KMS-11 (cell line): ENCODE measurements around the gene TMC6.

Experiments
- H2AFZ ChIP-seq: fragments of 200-600 bp; sonication (generic); 2 replicates; pipeline ENCODE4 v1.6.1; 2016; ENCODE audit warnings: antibody characterized with exemption, mixed run types, low read depth
- H3K27ac ChIP-seq: fragments of 200-600 bp; sonication (generic); 2 replicates; pipeline ENCODE4 v1.6.1; 2016; ENCODE audit warnings: mild to moderate bottlenecking, mixed run types
- H3K27me3 ChIP-seq: fragments of 200-600 bp; sonication (generic); 2 replicates; pipeline ENCODE4 v1.6.1; 2017; ENCODE audit warnings: mild to moderate bottlenecking, low read depth, mixed run types, moderate library complexity; ENCODE audit not compliant: insufficient read depth
- H3K36me3 ChIP-seq: fragments of 200-600 bp; sonication (generic); 2 replicates; pipeline ENCODE4 v1.6.1; 2017; ENCODE audit warnings: mild to moderate bottlenecking, mixed run types; ENCODE audit not compliant: insufficient read depth
- H3K4me1 ChIP-seq: fragments of 200-600 bp; sonication (generic); 2 replicates; pipeline ENCODE4 v1.6.1; 2016; ENCODE audit warnings: mild to moderate bottlenecking, low read depth, mixed run types; ENCODE audit not compliant: poor library complexity, severe bottlenecking
- H3K4me2 ChIP-seq: fragments of 200-600 bp; sonication (generic); 2 replicates; pipeline ENCODE4 v1.7.0; 2016; ENCODE audit warnings: mild to moderate bottlenecking, mixed run types
- H3K4me3 ChIP-seq: fragments of 200-600 bp; sonication (generic); IDR thresholded peaks from 2 replicates; pipeline ENCODE4 v1.6.1; 2017; ENCODE audit warnings: low read depth, low read length, mixed read lengths; ENCODE audit not compliant: insufficient read depth
- H3K79me2 ChIP-seq: fragments of 200-600 bp; sonication (generic); 2 replicates; pipeline ENCODE4 v1.6.1; 2016; ENCODE audit warnings: low read depth, mixed run types; ENCODE audit not compliant: insufficient read depth
- H3K9ac ChIP-seq: fragments of 200-600 bp; sonication (generic); 2 replicates; pipeline ENCODE4 v1.6.1; 2016; ENCODE audit warnings: mild to moderate bottlenecking, mixed run types
- H4K20me1 ChIP-seq: fragments of 200-600 bp; sonication (generic); 2 replicates; pipeline ENCODE4 v1.6.1; 2016; ENCODE audit warnings: mild to moderate bottlenecking, mixed run types; ENCODE audit not compliant: insufficient read depth
- TF ChIP-seq, protein P1 (sequence below): fragments of 200-600 bp; sonication (generic); conservative IDR thresholded peaks from 2 replicates; pipeline ENCODE4 v1.6.1; 2017; ENCODE audit warnings: low read depth, mild to moderate bottlenecking, antibody characterized with exemption, low read length, moderate library complexity, mixed read lengths

The TMC6 gene

GRCh38 chr17:78105101-78105500, 23.5 kb downstream of the TMC6 start:
- H3K36me3 ChIP-seq: no peaks in the 10 kb centered on the region
- no peaks in the 10 kb centered on the region for H3K79me2 ChIP-seq
- TF ChIP-seq, protein P1, sequence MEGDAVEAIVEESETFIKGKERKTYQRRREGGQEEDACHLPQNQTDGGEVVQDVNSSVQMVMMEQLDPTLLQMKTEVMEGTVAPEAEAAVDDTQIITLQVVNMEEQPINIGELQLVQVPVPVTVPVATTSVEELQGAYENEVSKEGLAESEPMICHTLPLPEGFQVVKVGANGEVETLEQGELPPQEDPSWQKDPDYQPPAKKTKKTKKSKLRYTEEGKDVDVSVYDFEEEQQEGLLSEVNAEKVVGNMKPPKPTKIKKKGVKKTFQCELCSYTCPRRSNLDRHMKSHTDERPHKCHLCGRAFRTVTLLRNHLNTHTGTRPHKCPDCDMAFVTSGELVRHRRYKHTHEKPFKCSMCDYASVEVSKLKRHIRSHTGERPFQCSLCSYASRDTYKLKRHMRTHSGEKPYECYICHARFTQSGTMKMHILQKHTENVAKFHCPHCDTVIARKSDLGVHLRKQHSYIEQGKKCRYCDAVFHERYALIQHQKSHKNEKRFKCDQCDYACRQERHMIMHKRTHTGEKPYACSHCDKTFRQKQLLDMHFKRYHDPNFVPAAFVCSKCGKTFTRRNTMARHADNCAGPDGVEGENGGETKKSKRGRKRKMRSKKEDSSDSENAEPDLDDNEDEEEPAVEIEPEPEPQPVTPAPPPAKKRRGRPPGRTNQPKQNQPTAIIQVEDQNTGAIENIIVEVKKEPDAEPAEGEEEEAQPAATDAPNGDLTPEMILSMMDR: no peak
- H3K4me3 ChIP-seq: no peak overlapping the region
- H3K4me2 ChIP-seq: no peak overlapping the region
- no peaks in the 10 kb centered on the region for H3K4me1 ChIP-seq
- no peaks in the 10 kb centered on the region for H4K20me1 ChIP-seq
- no peak overlapping the region for H2AFZ ChIP-seq
- H3K9ac ChIP-seq: no peak overlapping the region
- H3K27ac ChIP-seq: no peak overlapping the region
- no peaks in the 10 kb centered on the region for H3K27me3 ChIP-seq

GRCh38 chr17:78104540-78104941, 24.0 kb downstream of the TMC6 start:
- H3K27ac ChIP-seq: no peak overlapping the region
- no peak overlapping the region for H3K4me3 ChIP-seq
- no peaks in the 10 kb centered on the region for H3K27me3 ChIP-seq
- no peaks in the 10 kb centered on the region for H3K79me2 ChIP-seq
- H3K36me3 ChIP-seq: no peaks in the 10 kb centered on the region
- no peak overlapping the region for H3K4me2 ChIP-seq
- TF ChIP-seq, protein P1: no peak
- H3K4me1 ChIP-seq: no peaks in the 10 kb centered on the region
- no peak overlapping the region for H2AFZ ChIP-seq
- H3K9ac ChIP-seq: no peak overlapping the region
- H4K20me1 ChIP-seq: no peaks in the 10 kb centered on the region

GRCh38 chr17:78103311-78103710, 25.2 kb downstream of the TMC6 start:
- Histone ChIP-seq H3K4me1 (no peaks in the 10 kb centered on the region), H3K27ac (no peak overlapping the region), H3K79me2 (no peaks in the 10 kb centered on the region), H3K9ac (no peak overlapping the region), H3K4me3 (no peak overlapping the region), H3K27me3 (no peaks in the 10 kb centered on the region), H3K4me2 (no peak overlapping the region), H2AFZ (no peak overlapping the region), H3K36me3 (peaks cover 6% of the 10 kb centered on the region; the same call in 1 of the 2 replicates), H4K20me1 (no peaks in the 10 kb centered on the region)
- TF ChIP-seq, protein P1: no peak

DNA sequence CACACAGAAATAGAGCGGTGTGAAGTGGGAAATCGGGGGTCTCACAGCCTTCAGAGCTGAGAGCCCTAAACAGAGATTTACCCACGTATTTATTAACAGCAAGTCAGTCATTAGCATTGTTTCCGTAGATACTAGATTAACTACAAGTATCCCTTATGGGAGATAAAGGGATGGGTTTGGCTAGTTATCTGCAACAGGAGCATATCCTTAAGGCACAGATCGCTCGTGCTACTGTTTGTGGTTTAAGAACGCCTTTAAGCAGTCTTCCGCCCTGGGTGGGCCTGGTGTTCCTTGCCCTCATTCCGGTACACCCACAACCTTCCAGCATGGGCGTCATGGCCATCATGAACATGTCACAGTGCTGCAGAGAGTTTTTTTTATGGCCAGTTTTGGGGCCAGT, 27.0 kb downstream of the TMC6 start:
- Histone ChIP-seq H3K9ac (no peak overlapping the region), H4K20me1 (no peaks in the 10 kb centered on the region), H3K79me2 (no peaks in the 10 kb centered on the region), H3K36me3 (peaks cover 9% of the 10 kb centered on the region; the same call in 1 of the 2 replicates), H3K4me2 (no peak overlapping the region), H2AFZ (no peak overlapping the region), H3K4me1 (no peaks in the 10 kb centered on the region), H3K27me3 (no peaks in the 10 kb centered on the region), H3K27ac (no peak overlapping the region), H3K4me3 (no peak overlapping the region)
- TF ChIP-seq, protein P1: no peak
